T-helper 17 cell (primary cell): Measurements from ENCODE around the gene FAM110D. TPM values are rescaled to one million over a fixed set of nuclear protein-coding genes. Genes with fewer than 3 reads are reported as not detected.

ENCODE experiments used
- ATAC-seq: fragments of 150-1000 bp; cut with Tn5 transposase; 2 replicates; pipeline ENCODE4 v1.10.0; 2021; ENCODE audit warnings: mild to moderate bottlenecking, moderate library complexity
- DNase-seq, 3 donors: peaks; one replicate each; pipeline versions ENCODE4 v3.0.0 to v3.0.0-alpha.2; 2020 to 2021
- H3K9me3 ChIP-seq: one replicate; pipeline ENCODE4 v1.7.0; 2013; ENCODE audit warnings: low read length, mild to moderate bottlenecking; ENCODE audit not compliant: control insufficient read depth, poor library complexity, severe bottlenecking
- H3K27ac Mint-ChIP-seq: one replicate; pipeline ENCODE4 v1.8.0; 2022; ENCODE audit warnings: mild to moderate bottlenecking, moderate library complexity, mixed read lengths
- H3K27me3 Mint-ChIP-seq: one replicate; pipeline ENCODE4 v1.8.0; 2022; ENCODE audit warnings: mixed read lengths
- H3K36me3 Mint-ChIP-seq: one replicate; pipeline ENCODE4 v1.8.0; 2022; ENCODE audit warnings: low read depth, mixed read lengths
- H3K4me1 Mint-ChIP-seq: one replicate; pipeline ENCODE4 v1.8.0; 2022; ENCODE audit warnings: mild to moderate bottlenecking, mixed read lengths
- H3K4me3 Mint-ChIP-seq: one replicate; pipeline ENCODE4 v1.8.0; 2022; ENCODE audit warnings: mild to moderate bottlenecking, moderate library complexity, mixed read lengths
- total RNA-seq, 4 donors: library from RNA in 2 of 4; stranded (reverse) in 2 of 4; gene quantifications; one replicate each; pipeline ENCODE4 v1.2.3 and lab custom pipeline; 2022 to 2026

The FAM110D gene
- total RNA-seq, 2 donors from 2014 or later: not detected

- H3K27me3 Mint-ChIP-seq: peaks cover 21% of the 10 kb centered on the region
- H3K36me3 Mint-ChIP-seq: peaks cover 3% of the 10 kb centered on the region
- H3K27ac Mint-ChIP-seq: no peak overlapping the region
- ATAC-seq: peak; percentile 95
- H3K9me3 ChIP-seq: no peaks in the 10 kb centered on the region
- H3K4me1 Mint-ChIP-seq: peaks cover 4% of the 10 kb centered on the region
- DNase-seq: peak; percentile 55 to 67 (median 59)
- peak overlapping the region; percentile 52 for H3K4me3 Mint-ChIP-seq
These were observed 13.6 kb upstream of the FAM110D start for GRCh38 chr1:26145041-26145959.

DNA sequence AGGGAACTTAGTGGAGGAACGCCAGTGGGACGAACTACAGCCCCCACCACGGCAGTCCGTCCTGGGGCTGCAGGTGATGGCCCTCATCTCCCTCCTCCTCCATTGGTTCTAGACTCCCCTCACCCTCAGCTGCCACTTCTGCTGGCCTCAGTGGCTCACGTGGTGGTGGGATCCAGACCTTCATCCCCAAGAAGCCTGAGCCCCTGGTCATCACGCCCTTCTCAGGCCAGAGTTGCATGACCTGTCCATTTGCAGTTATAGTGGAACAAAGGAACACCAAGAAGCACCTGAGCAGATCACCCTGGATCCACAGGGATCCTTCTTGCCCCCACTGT lies 13.0 kb upstream of the FAM110D start:
- no peak for ATAC-seq

DNA sequence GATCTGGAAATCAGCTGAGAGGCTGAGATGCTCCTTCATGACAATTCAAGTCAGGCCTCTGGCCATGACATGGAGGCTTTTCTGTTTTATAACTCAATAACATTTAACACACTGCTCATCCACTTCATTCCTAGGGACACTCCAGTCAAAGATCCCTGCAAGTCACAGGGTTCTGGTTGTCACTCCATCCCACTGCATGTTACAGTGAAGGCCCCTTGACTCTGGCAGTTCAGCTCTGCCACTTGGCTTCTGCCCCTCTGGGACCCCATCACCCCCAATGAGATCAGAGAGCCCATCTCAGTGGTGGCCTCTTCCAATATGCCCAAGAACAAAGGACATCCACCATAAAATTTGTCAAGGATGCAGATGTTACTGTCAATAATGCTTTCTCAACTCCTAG lies 10.0 kb upstream of the FAM110D start:
- no peak overlapping the region for H3K4me3 Mint-ChIP-seq
- H3K9me3 ChIP-seq: no peaks in the 10 kb centered on the region
- H3K4me1 Mint-ChIP-seq: peaks cover 2% of the 10 kb centered on the region
- H3K27me3 Mint-ChIP-seq: peaks cover 27% of the 10 kb centered on the region
- H3K36me3 Mint-ChIP-seq: peaks cover 3% of the 10 kb centered on the region
- no peak overlapping the region for H3K27ac Mint-ChIP-seq
- ATAC-seq (no peak), DNase-seq (no peak)

More for the DNA sequence above, 13.0 kb upstream of the FAM110D start:
- peaks cover 3% of the 10 kb centered on the region for H3K36me3 Mint-ChIP-seq
- DNase-seq: no peak
- H3K4me3 Mint-ChIP-seq: no peak overlapping the region
- H3K27ac Mint-ChIP-seq: no peak overlapping the region
- H3K27me3 Mint-ChIP-seq: peaks cover 21% of the 10 kb centered on the region
- H3K4me1 Mint-ChIP-seq: peaks cover 4% of the 10 kb centered on the region
- no peaks in the 10 kb centered on the region for H3K9me3 ChIP-seq

DNA sequence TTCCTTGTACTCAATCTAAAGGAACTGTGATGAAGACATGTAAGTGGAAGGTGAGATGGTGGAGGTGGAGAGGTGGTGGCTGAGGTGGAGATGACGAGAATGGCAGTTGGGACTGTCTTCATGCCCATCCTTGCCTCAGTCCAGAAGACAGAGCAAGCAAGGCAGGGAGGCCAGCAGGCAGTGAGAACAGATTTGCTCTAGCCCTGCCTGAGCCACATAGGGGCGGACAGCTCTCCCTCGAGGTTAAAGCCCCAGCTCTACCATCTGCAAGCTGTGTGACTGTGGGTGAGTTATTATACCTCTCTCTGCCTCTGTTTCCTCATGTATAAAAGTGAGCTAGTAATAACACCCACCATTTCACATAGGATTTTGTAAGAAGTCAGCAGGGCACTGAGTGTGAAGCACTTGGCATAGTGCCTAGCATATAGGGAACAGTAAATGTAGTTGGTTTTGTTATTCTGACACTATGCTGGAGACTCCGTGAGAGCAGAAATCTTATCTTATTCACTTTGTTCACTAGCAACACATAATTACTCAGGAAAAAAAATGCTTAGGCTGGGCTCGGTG lies 4.8 kb upstream of the FAM110D start:
- ATAC-seq: no peak
- Mint-ChIP-seq H3K27ac (no peak overlapping the region), H3K4me1 (peaks cover 4% of the 10 kb centered on the region), H3K4me3 (no peak overlapping the region), H3K36me3 (no peaks in the 10 kb centered on the region), H3K27me3 (peaks cover 45% of the 10 kb centered on the region)
- no peaks in the 10 kb centered on the region for H3K9me3 ChIP-seq
- no peak for DNase-seq

- DNase-seq (no peak), ATAC-seq (no peak)
- Mint-ChIP-seq H3K4me3 (no peak overlapping the region), H3K27ac (no peak overlapping the region), H3K4me1 (peaks cover 4% of the 10 kb centered on the region), H3K27me3 (peaks cover 50% of the 10 kb centered on the region), H3K36me3 (no peaks in the 10 kb centered on the region)
- H3K9me3 ChIP-seq: no peaks in the 10 kb centered on the region
These were observed 4.1 kb upstream of the FAM110D start for GRCh38 chr1:26154750-26155149.

GRCh38 chr1:26155370-26156284 lies 3.3 kb upstream of the FAM110D start:
- peaks cover 4% of the 10 kb centered on the region for H3K4me1 Mint-ChIP-seq
- DNase-seq (no peak), ATAC-seq (no peak)
- no peak overlapping the region for H3K4me3 Mint-ChIP-seq
- no peaks in the 10 kb centered on the region for H3K36me3 Mint-ChIP-seq
- H3K9me3 ChIP-seq: no peaks in the 10 kb centered on the region
- peaks cover 51% of the 10 kb centered on the region for H3K27me3 Mint-ChIP-seq
- H3K27ac Mint-ChIP-seq: no peak overlapping the region

DNA sequence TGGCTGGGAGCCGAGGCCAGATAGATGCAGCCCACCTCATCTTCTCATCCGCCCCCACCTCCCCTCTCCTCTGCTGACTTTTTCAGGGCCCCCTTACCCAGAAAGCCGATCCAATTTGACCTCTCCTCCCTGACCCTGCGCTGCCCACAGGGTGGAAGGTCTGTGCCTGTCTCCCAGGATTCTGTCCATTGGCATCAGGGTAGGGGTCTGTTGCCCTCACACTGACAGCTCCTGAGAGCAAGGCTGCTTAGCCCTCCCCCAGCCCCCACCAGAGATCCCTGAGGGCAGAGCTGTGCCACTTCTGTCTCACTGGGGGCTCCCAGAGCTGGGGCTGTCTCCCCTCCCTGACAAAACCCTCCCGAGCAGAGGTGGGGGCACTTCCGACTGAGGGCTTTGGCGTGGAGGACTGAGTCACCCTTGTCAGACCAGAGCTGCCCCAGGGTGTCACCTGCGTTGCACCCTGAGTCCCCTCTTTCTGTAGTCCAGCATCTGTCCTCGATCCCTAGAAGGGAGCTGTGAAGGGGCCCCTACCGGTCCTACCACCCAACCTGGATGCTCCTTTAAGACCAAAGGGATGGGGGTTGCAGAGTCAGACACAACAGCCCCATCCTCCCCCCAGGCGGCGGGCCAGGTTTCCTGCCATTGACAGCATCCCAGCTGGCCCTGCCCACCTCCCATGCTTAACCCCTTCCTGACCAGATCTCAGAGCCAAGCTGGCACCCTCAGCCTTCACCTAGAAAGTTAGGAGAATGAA lies 2.4 kb upstream of the FAM110D start:
- peaks cover 4% of the 10 kb centered on the region for H3K4me1 Mint-ChIP-seq
- no peaks in the 10 kb centered on the region for H3K36me3 Mint-ChIP-seq
- no peaks in the 10 kb centered on the region for H3K9me3 ChIP-seq
- no peak for ATAC-seq
- H3K4me3 Mint-ChIP-seq: no peak overlapping the region
- peaks cover 51% of the 10 kb centered on the region for H3K27me3 Mint-ChIP-seq
- DNase-seq: no peak
- H3K27ac Mint-ChIP-seq: no peak overlapping the region

DNA sequence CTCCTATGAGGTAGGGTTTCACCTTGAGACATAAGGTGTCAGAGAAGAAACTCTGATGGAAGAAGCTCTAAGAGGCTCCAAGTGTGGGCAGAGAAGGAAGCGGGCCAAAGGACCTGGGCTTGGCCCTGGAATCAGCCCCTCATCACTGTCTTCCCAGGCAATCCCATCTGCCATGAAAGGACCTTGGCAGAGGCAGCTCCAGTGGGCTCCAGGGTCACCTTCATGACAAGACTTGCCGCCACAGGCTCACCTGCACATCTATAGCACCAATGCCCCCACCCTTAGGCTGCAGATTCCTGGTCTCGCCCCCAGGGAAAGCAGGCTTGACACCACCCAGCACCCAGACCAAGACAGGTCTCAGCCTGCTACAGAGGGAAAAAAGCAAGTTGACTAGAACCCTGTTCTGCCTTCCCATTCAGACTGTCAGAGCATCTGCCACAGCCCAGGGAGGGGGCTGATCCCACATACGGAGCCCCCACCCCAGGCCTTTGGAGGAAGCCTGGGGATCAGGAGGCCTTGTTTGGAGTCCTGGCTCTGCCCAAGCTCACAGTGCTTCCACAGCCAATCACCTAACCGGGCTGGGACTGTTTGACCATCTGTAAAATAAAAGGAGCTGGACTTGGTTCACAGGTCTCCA lies 490 bp upstream of the FAM110D start:
- ATAC-seq (no peak), DNase-seq (no peak)
- peaks cover 9% of the 10 kb centered on the region for H3K4me1 Mint-ChIP-seq
- no peaks in the 10 kb centered on the region for H3K9me3 ChIP-seq
- no peak overlapping the region for H3K4me3 Mint-ChIP-seq
- no peaks in the 10 kb centered on the region for H3K36me3 Mint-ChIP-seq
- no peak overlapping the region for H3K27ac Mint-ChIP-seq
- H3K27me3 Mint-ChIP-seq: peaks cover 57% of the 10 kb centered on the region

DNA sequence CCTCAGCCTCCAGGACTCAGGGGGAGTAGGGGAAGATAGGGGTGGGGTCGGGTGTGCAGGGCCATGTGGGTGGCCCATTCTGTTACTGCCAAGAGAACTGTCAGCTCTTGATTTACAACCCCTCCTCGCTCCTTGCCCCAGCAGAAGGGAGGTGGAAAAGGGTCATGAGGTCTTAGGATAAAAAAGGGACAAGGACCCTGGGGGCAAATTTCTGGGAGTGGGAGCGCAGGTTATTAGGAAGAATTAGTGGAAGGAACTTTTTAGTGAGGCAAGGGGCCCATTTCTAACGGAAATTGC lies 812 bp downstream of the FAM110D start:
- H3K9me3 ChIP-seq: no peaks in the 10 kb centered on the region
- H3K4me3 Mint-ChIP-seq: no peak overlapping the region
- H3K27ac Mint-ChIP-seq: no peak overlapping the region
- no peaks in the 10 kb centered on the region for H3K36me3 Mint-ChIP-seq
- peaks cover 46% of the 10 kb centered on the region for H3K27me3 Mint-ChIP-seq
- no peak for ATAC-seq
- peaks cover 12% of the 10 kb centered on the region for H3K4me1 Mint-ChIP-seq
- DNase-seq: no peak

GRCh38 chr1:26160527-26161414 lies 1.9 kb downstream of the FAM110D start:
- H3K4me1 Mint-ChIP-seq: peaks cover 12% of the 10 kb centered on the region
- H3K27me3 Mint-ChIP-seq: peaks cover 36% of the 10 kb centered on the region
- no peak overlapping the region for H3K27ac Mint-ChIP-seq
- H3K9me3 ChIP-seq: no peaks in the 10 kb centered on the region
- DNase-seq: no peak
- no peaks in the 10 kb centered on the region for H3K36me3 Mint-ChIP-seq
- ATAC-seq: no peak
- H3K4me3 Mint-ChIP-seq: peak overlapping the region; percentile 52

DNA sequence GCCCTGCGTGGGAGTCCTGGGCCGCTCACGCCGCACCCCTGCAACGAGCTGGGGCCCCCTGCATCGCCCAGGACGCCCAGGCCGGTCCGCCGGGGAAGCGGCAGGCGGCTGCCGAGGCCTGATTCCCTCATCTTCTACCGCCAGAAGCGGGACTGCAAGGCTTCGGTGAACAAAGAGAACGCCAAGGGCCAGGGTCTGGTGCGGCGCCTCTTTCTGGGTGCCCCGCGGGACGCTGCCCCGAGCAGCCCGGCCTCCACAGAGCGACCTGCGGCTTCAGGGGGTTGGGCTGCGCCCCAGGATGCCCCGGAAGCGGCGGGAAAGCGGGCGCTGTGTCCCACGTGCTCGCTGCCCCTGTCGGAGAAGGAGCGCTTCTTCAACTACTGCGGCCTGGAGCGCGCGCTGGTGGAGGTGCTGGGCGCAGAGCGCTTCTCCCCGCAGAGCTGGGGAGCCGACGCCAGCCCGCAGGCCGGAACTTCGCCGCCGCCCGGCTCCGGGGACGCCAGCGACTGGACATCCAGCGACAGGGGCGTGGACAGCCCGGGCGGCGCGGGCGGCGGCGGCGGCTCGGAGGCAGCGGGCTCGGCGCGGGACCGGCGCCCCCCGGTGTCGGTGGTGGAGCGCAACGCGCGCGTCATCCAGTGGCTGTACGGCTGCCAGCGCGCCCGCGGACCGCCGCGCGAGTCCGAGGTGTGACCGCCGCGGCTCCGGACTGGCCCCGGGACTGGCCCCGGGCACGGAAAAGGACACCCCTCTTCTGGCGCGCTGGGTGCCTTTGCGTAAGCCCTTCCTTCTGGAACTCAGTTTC lies 2.7 kb downstream of the FAM110D start:
- ATAC-seq (peak; percentile 68), DNase-seq (peak in 2 of 3 donors; percentile 18 to 28)
- Mint-ChIP-seq H3K36me3 (no peaks in the 10 kb centered on the region), H3K27me3 (peaks cover 31% of the 10 kb centered on the region), H3K27ac (peak overlapping the region; percentile 6), H3K4me3 (peak overlapping the region; percentile 65), H3K4me1 (peaks cover 14% of the 10 kb centered on the region)
- H3K9me3 ChIP-seq: no peaks in the 10 kb centered on the region
